SK-N-SH (cell line): Measurements from ENCODE around the gene SCAND1. TPM values are rescaled to one million over a fixed set of nuclear protein-coding genes. Genes with fewer than 3 reads are reported as not detected.

ENCODE experiments used
- CTCF ChIA-PET: fragments of 300-600, 350-600 bp; formaldehyde crosslinking; extraction: SDS; loops from one replicate; lab custom pipeline; 2021; lab: Yijun Ruan, JAX
- POLR2A ChIA-PET: fragments of 350-600 bp; sonication (Branson Sonifier 250); formaldehyde crosslinking; extraction: SDS; loops from one replicate; lab custom pipeline; 2020; ENCODE audit warnings: antibody characterized with exemption, inconsistent platforms; lab: Yijun Ruan, JAX
- DNase-seq: peaks from one replicate; pipeline ENCODE4 v3.0.0; 2012
- H2AFZ ChIP-seq: fragments of 200-600 bp; sonication (generic); 2 replicates; pipeline ENCODE4 v1.8.1; 2016; ENCODE audit warnings: antibody characterized with exemption, mild to moderate bottlenecking, low read depth
- H3F3A ChIP-seq: fragments of 200-600 bp; sonication (generic); replicated peaks from 2 replicates; pipeline ENCODE3; 2016; ENCODE audit warnings: antibody characterized with exemption, mild to moderate bottlenecking; ENCODE audit not compliant: insufficient read depth
- H3K27ac ChIP-seq, 2 experiments: fragments of 200-500 bp in 1 of 2; fragments of 200-600 bp in 1 of 2; sonication (Bioruptor generic) in 1 of 2; sonication (generic), shearing (Covaris generic) in 1 of 2; 2 replicates each; pipeline versions ENCODE4 v1.5.1 to v1.6.1; 2014 to 2016; ENCODE audit warnings: low read depth in 2 of 2, inconsistent platforms in 1 of 2, low read length in 1 of 2, mild to moderate bottlenecking in 1 of 2, mixed read lengths in 1 of 2
- H3K27me3 ChIP-seq: fragments of 200-600 bp; sonication (generic), shearing (Covaris generic); 2 replicates; pipeline ENCODE4 v1.6.1; 2016; ENCODE audit warnings: mixed run types; ENCODE audit not compliant: insufficient read depth
- H3K36me3 ChIP-seq, 2 experiments: fragments of 200-500 bp in 1 of 2; fragments of 200-600 bp in 1 of 2; sonication (Bioruptor generic) in 1 of 2; sonication (generic) in 1 of 2; replicated peaks in 1 of 2; 2 replicates each; pipeline versions ENCODE3 to v1.5.1; 2014 to 2016; ENCODE audit warnings: low read length in 1 of 2, mild to moderate bottlenecking in 1 of 2; ENCODE audit not compliant: insufficient read depth in 2 of 2, control insufficient read depth in 1 of 2
- H3K4me1 ChIP-seq, 2 experiments: fragments of 200-500 bp in 1 of 2; fragments of 200-600 bp in 1 of 2; sonication (Bioruptor generic) in 1 of 2; sonication (generic), shearing (Covaris generic) in 1 of 2; 2 replicates each; pipeline versions ENCODE4 v1.5.1 to v1.6.1; 2014 to 2016; ENCODE audit warnings: low read depth in 1 of 2, low read length in 1 of 2, mixed run types in 1 of 2; ENCODE audit not compliant: insufficient read depth in 2 of 2, control insufficient read depth in 1 of 2
- H3K4me2 ChIP-seq: fragments of 200-600 bp; sonication (generic), shearing (Covaris generic); 2 replicates; pipeline ENCODE4 v1.6.1; 2017; ENCODE audit warnings: mixed run types
- H3K4me3 ChIP-seq, 2 experiments: fragments of 200-500 bp in 1 of 2; fragments of 200-600 bp in 1 of 2; sonication (Bioruptor generic) in 1 of 2; sonication (generic), shearing (Covaris generic) in 1 of 2; 2 replicates each; pipeline versions ENCODE4 v1.5.1 to v1.8.1; 2014 to 2016; ENCODE audit warnings: low read depth in 2 of 2, inconsistent platforms in 1 of 2, low read length in 1 of 2, mild to moderate bottlenecking in 1 of 2, mixed read lengths in 1 of 2, moderate library complexity in 1 of 2
- H3K79me2 ChIP-seq: fragments of 200-600 bp; sonication (generic); 2 replicates; pipeline ENCODE4 v1.8.1; 2017; ENCODE audit warnings: mild to moderate bottlenecking; ENCODE audit not compliant: insufficient read depth
- H3K9ac ChIP-seq: fragments of 200-600 bp; sonication (generic); 2 replicates; pipeline ENCODE4 v1.6.1; 2017; ENCODE audit warnings: mixed run types
- H3K9me2 ChIP-seq: fragments of 200-600 bp; sonication (generic); 2 replicates; pipeline ENCODE4 v1.6.1; 2017; ENCODE audit warnings: mixed run types
- H3K9me3 ChIP-seq: fragments of 200-600 bp; sonication (generic); 2 replicates; pipeline ENCODE4 v1.6.1; 2017; ENCODE audit warnings: mixed run types, mild to moderate bottlenecking, moderate library complexity
- H4K20me1 ChIP-seq: fragments of 200-600 bp; sonication (generic); 2 replicates; pipeline ENCODE4 v1.6.1; 2017; ENCODE audit warnings: mild to moderate bottlenecking, mixed run types; ENCODE audit not compliant: insufficient read depth
- FOXJ3 ChIP-seq: sonication (generic); formaldehyde crosslinking; IDR thresholded peaks from 2 replicates; pipeline ENCODE4 v1.5.1; 2020; ENCODE audit warnings: mild to moderate bottlenecking, missing genetic modification reagents
- GATA2 ChIP-seq: sonication (generic); formaldehyde crosslinking; IDR thresholded peaks from 2 replicates; pipeline ENCODE4 v1.5.0; 2020; ENCODE audit warnings: mild to moderate bottlenecking, missing genetic modification reagents
- MAX ChIP-seq: IDR thresholded peaks from 2 replicates; pipeline ENCODE4 v1.4.0; 2012; ENCODE audit warnings: low read depth
- MXI1 ChIP-seq: IDR thresholded peaks from 2 replicates; pipeline ENCODE4 v1.6.1; 2012; ENCODE audit warnings: mild to moderate bottlenecking, low read depth, low read length, improper control_type of control experiment
- NFIC ChIP-seq: IDR thresholded peaks from 2 replicates; pipeline ENCODE4 v1.4.0; 2012; ENCODE audit warnings: borderline replicate concordance
- NRF1 ChIP-seq: IDR thresholded peaks from 2 replicates; pipeline ENCODE4 v1.6.1; 2012; ENCODE audit warnings: low read depth, mild to moderate bottlenecking, low read length
- RAD21 ChIP-seq: IDR thresholded peaks from 2 replicates; pipeline ENCODE4 v1.6.1; 2012; ENCODE audit warnings: mild to moderate bottlenecking, low read length
- RCOR1 ChIP-seq: fragments of 150-350 bp; IDR thresholded peaks from 2 replicates; pipeline ENCODE4 v1.6.1; 2017; ENCODE audit warnings: antibody characterized with exemption, low read length
- SMC3 ChIP-seq: IDR thresholded peaks from 2 replicates; pipeline ENCODE4 v1.6.1; 2012; ENCODE audit warnings: low read depth, low read length, improper control_type of control experiment
- TEAD4 ChIP-seq: IDR thresholded peaks from 2 replicates; pipeline ENCODE4 v1.4.0; 2012; ENCODE audit warnings: mild to moderate bottlenecking, borderline replicate concordance; ENCODE audit not compliant: insufficient read depth
- WGBS: methylation state at CpG from one replicate; pipeline ENCODE4 v1.1.6; 2017; ENCODE audit warnings: low lambda C conversion rate; 5-methylcytosine and 5-hydroxymethylcytosine counted together
- polyA plus RNA-seq, 3 experiments: library from polyadenylated mRNA; depleted of rRNA; stranded (reverse); fragments of >200 nt; gene quantifications; 2 replicates each; pipeline ENCODE4 v1.2.3, GENCODE V29; 2012
- TF ChIP-seq, protein P1 (sequence below): fragments of 200-600 bp; sonication (generic); IDR thresholded peaks from 2 replicates; pipeline ENCODE4 v1.6.1; 2017; ENCODE audit warnings: antibody characterized with exemption, mild to moderate bottlenecking, moderate library complexity
- TF ChIP-seq, protein P2 (sequence below): IDR thresholded peaks from 2 replicates; pipeline ENCODE4 v1.4.0; 2012; ENCODE audit warnings: low read depth, borderline replicate concordance

Gene SCAND1
- polyA plus RNA-seq, 1 of the 3 experiments (the other 2 are of a cell fraction) = 44.1 TPM

DNA sequence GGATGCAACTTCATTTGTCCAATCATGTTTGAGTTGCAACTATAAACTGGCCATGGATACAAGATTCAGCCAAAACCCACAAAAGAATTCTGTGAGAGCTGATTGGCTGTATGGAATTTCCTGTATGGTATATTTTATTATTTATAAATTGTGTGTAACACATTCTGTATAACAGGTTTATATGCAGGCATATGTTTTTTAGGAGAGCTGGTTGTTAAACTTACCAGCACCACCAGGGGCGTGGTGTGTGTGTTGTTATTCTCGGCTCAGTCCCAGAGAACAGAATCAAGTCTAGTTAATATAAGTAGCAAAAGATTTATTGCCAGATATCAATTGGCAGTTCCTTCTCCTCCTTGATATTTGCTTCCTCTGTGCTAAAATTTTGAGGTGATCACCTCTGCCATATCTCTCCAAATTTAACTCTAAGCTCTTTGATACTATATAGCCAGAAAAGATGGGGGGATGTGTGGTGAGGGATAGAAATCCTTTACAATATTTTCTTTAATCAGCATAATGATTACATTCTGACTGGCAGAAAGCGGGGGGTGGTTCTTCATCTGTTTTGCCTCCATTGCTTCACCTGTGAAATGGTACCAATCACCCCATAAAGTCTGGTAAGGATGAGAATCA lies 37.0 kb upstream of the SCAND1 start:
- H3F3A ChIP-seq = peaks cover 12% of the 10 kb centered on the region
- no peak overlapping the region for H3K9ac ChIP-seq
- H3K36me3 ChIP-seq = no peaks in the 10 kb centered on the region
- H3K4me2 ChIP-seq = no peak overlapping the region
- H4K20me1 ChIP-seq = no peaks in the 10 kb centered on the region
- no peaks in the 10 kb centered on the region for H3K9me3 ChIP-seq
- ChIA-PET CTCF (interaction anchor here (1.0 to 15.0 kb wide), 25 partner anchors 9 to 448 kb away, joined by 3 to 560 read pairs (median 6); partner anchors contain the start of genes CNBD2 and SCAND1), POLR2A (interaction anchor here (0.5 kb wide), 1 partner anchor 450 kb away, joined by 3 read pairs; the partner anchor contains the start of gene ERGIC3)
- TF ChIP-seq, protein P1, sequence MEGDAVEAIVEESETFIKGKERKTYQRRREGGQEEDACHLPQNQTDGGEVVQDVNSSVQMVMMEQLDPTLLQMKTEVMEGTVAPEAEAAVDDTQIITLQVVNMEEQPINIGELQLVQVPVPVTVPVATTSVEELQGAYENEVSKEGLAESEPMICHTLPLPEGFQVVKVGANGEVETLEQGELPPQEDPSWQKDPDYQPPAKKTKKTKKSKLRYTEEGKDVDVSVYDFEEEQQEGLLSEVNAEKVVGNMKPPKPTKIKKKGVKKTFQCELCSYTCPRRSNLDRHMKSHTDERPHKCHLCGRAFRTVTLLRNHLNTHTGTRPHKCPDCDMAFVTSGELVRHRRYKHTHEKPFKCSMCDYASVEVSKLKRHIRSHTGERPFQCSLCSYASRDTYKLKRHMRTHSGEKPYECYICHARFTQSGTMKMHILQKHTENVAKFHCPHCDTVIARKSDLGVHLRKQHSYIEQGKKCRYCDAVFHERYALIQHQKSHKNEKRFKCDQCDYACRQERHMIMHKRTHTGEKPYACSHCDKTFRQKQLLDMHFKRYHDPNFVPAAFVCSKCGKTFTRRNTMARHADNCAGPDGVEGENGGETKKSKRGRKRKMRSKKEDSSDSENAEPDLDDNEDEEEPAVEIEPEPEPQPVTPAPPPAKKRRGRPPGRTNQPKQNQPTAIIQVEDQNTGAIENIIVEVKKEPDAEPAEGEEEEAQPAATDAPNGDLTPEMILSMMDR = peak; percentile 55
- no peak for TF ChIP-seq MXI1
- DNase-seq = peak; percentile 49
- H3K9me2 ChIP-seq = no peaks in the 10 kb centered on the region
- H2AFZ ChIP-seq = no peak overlapping the region
- H3K4me1 ChIP-seq = no peaks in the 10 kb centered on the region
- 21% methylated on average over 3 of the region's 3 CpGs for WGBS
- H3K27me3 ChIP-seq = no peaks in the 10 kb centered on the region
- no peak overlapping the region for H3K4me3 ChIP-seq
- no peak overlapping the region for H3K27ac ChIP-seq
- H3K79me2 ChIP-seq = no peaks in the 10 kb centered on the region

DNA sequence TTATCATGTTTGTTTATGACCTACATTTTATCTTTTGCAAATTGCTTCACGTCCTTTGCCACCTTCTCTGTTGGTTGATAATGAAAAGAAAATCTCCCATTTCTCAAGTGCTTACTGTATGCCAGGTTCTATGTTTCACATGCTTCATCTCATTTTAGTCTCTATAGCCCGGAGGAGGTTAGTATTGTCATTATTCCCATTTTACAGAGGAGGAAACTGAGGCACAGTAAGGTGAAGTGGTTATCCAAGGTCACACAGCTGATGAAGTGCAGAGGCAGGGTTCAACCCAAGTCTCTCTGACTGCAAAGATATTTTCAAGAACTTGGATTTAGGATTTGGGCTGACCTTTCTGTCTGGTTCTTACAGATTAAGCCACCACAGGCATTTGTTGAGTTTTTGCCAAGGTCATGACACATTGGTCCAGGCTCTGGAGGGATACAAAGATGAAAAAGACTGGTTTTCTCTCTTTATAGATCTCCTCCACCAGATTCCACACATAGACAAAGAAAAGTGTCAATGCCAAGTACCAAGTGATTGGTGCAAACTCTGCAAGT lies 34.7 kb upstream of the SCAND1 start:
- Histone ChIP-seq H3K4me1 (no peaks in the 10 kb centered on the region), H2AFZ (no peak overlapping the region), H3K9ac (no peak overlapping the region), H4K20me1 (no peaks in the 10 kb centered on the region), H3K4me3 (no peak overlapping the region), H3K36me3 (no peaks in the 10 kb centered on the region), H3K9me3 (no peaks in the 10 kb centered on the region), H3K79me2 (no peaks in the 10 kb centered on the region), H3K9me2 (no peaks in the 10 kb centered on the region), H3F3A (peaks cover 12% of the 10 kb centered on the region), H3K27ac (no peak overlapping the region), H3K4me2 (no peak overlapping the region), H3K27me3 (no peaks in the 10 kb centered on the region)
- DNase-seq = no peak
- CTCF ChIA-PET = interaction anchor here (2.9 to 15.0 kb wide), 3 partner anchors 34 to 211 kb away, joined by 22 to 560 read pairs (median 28); partner anchors contain the start of gene SCAND1
- TF ChIP-seq MAX (no peak), GATA2 (CRISPR knock-in tag) (no peak), NRF1 (no peak), TEAD4 (no peak), SMC3 (no peak), RAD21 (no peak), RCOR1 (no peak), NFIC (no peak), FOXJ3 (CRISPR knock-in tag) (no peak)
- TF ChIP-seq, protein P1 = no peak
- TF ChIP-seq, protein P2, sequence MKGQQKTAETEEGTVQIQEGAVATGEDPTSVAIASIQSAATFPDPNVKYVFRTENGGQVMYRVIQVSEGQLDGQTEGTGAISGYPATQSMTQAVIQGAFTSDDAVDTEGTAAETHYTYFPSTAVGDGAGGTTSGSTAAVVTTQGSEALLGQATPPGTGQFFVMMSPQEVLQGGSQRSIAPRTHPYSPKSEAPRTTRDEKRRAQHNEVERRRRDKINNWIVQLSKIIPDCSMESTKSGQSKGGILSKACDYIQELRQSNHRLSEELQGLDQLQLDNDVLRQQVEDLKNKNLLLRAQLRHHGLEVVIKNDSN = no peak
- WGBS = 70% methylated on average over 2 of the region's 2 CpGs
- POLR2A ChIA-PET = no interaction called here
